ENCODE measurements around the gene PDK1.

DNA sequence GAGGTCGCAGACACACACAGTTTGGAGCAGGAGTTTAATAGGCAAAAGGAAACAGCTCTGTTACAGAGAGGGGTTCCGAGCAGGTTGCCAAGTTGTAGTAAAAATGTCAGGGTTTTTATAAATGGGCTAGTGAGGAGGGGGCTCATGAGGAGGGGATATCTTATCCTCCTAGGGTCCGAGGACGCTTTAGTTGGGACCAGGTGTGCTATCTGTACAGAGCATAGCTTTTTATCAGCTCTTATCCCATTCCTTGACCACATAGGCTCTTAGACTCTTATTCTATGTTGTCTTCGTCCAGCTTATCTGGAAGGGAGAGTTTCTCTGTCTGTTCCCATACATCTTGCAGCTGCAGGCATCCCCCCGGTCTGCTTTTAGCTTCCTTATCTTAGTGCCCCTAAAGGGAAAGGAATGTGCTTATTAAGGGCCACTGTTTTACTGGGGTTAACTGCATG is 44.7 kb downstream of the PDK1 start:
- TF ChIP-seq, protein P1, sequence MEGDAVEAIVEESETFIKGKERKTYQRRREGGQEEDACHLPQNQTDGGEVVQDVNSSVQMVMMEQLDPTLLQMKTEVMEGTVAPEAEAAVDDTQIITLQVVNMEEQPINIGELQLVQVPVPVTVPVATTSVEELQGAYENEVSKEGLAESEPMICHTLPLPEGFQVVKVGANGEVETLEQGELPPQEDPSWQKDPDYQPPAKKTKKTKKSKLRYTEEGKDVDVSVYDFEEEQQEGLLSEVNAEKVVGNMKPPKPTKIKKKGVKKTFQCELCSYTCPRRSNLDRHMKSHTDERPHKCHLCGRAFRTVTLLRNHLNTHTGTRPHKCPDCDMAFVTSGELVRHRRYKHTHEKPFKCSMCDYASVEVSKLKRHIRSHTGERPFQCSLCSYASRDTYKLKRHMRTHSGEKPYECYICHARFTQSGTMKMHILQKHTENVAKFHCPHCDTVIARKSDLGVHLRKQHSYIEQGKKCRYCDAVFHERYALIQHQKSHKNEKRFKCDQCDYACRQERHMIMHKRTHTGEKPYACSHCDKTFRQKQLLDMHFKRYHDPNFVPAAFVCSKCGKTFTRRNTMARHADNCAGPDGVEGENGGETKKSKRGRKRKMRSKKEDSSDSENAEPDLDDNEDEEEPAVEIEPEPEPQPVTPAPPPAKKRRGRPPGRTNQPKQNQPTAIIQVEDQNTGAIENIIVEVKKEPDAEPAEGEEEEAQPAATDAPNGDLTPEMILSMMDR (conservative IDR thresholded peaks at IDR 0.05): no peak
- TF ChIP-seq EZH2 (IDR thresholded peaks at IDR 0.05; ENCODE audit: low read depth): no peak
